HUES64 (cell line): Measurements from ENCODE around the gene UBXN4.
A peak's percentile ranks its signal among the peaks of the same experiment; 100 is the strongest.

Experiments
- H3K27ac ChIP-seq: 2 replicates; pipeline ENCODE4 v1.7.0; 2013; ENCODE audit warnings: low read depth, low read length, inconsistent platforms
- H3K27me3 ChIP-seq: 2 replicates; pipeline ENCODE4 v1.6.1; 2013; ENCODE audit warnings: mild to moderate bottlenecking, low read length; ENCODE audit not compliant: insufficient read depth
- H3K36me3 ChIP-seq: 2 replicates; pipeline ENCODE4 v1.6.1; 2013; ENCODE audit warnings: mild to moderate bottlenecking, low read length; ENCODE audit not compliant: insufficient read depth
- H3K4me1 ChIP-seq: 2 replicates; pipeline ENCODE4 v1.6.1; 2013; ENCODE audit warnings: mild to moderate bottlenecking, low read length, moderate library complexity; ENCODE audit not compliant: insufficient read depth
- H3K4me3 ChIP-seq: 2 replicates; pipeline ENCODE4 v1.5.1; 2013; ENCODE audit warnings: mild to moderate bottlenecking, low read length, moderate library complexity
- H3K9ac ChIP-seq: 2 replicates; pipeline ENCODE4 v1.6.1; 2013; ENCODE audit warnings: mild to moderate bottlenecking, low read depth, low read length
- H3K9me3 ChIP-seq: 2 replicates; pipeline ENCODE4 v1.6.1; 2013; ENCODE audit warnings: low read depth, low read length; ENCODE audit not compliant: insufficient read depth
- WGBS: fragments of 150-250, 120-280 bp; methylation state at CpG from one replicate; pipeline ENCODE4 v1.1.7; 2013; ENCODE audit warnings: missing lambda C conversion rate; 5-methylcytosine and 5-hydroxymethylcytosine counted together

The UBXN4 gene

GRCh38 chr2:135733045-135733444 lies 8.6 kb upstream of the UBXN4 start:
- Histone ChIP-seq H3K36me3 (no peaks in the 10 kb centered on the region), H3K9me3 (no peaks in the 10 kb centered on the region), H3K27ac (no peak overlapping the region), H3K4me1 (no peaks in the 10 kb centered on the region), H3K9ac (no peak overlapping the region), H3K4me3 (no peak overlapping the region), H3K27me3 (no peaks in the 10 kb centered on the region)
- WGBS = 90% methylated on average over 1 of the region's 2 CpGs

- no peak overlapping the region for H3K9ac ChIP-seq
- H3K27me3 ChIP-seq = no peaks in the 10 kb centered on the region
- WGBS = 96% methylated on average over 5 of the region's 5 CpGs
- H3K9me3 ChIP-seq = no peaks in the 10 kb centered on the region
- H3K4me3 ChIP-seq = no peak overlapping the region
- no peak overlapping the region for H3K27ac ChIP-seq
- no peaks in the 10 kb centered on the region for H3K36me3 ChIP-seq
- H3K4me1 ChIP-seq = no peaks in the 10 kb centered on the region
Observed at GRCh38 chr2:135736546-135736945, 5.1 kb upstream of the UBXN4 start.

GRCh38 chr2:135740206-135740605 lies 1.4 kb upstream of the UBXN4 start:
- no peak overlapping the region for H3K27ac ChIP-seq
- WGBS = 93% methylated on average over 3 of the region's 3 CpGs
- no peaks in the 10 kb centered on the region for H3K9me3 ChIP-seq
- no peaks in the 10 kb centered on the region for H3K27me3 ChIP-seq
- H3K4me1 ChIP-seq = peaks cover 17% of the 10 kb centered on the region
- H3K9ac ChIP-seq = no peak overlapping the region
- H3K36me3 ChIP-seq = peaks cover 4% of the 10 kb centered on the region
- no peak overlapping the region for H3K4me3 ChIP-seq

GRCh38 chr2:135741043-135741394 lies 636 bp upstream of the UBXN4 start:
- H3K36me3 ChIP-seq = peaks cover 9% of the 10 kb centered on the region
- H3K4me1 ChIP-seq = peaks cover 17% of the 10 kb centered on the region
- no peak overlapping the region for H3K27ac ChIP-seq
- H3K4me3 ChIP-seq = no peak overlapping the region
- no peaks in the 10 kb centered on the region for H3K27me3 ChIP-seq
- no peaks in the 10 kb centered on the region for H3K9me3 ChIP-seq
- 86% methylated on average over 11 of the region's 11 CpGs for WGBS
- no peak overlapping the region for H3K9ac ChIP-seq

GRCh38 chr2:135742325-135742757 lies 686 bp downstream of the UBXN4 start:
- no peaks in the 10 kb centered on the region for H3K9me3 ChIP-seq
- H3K36me3 ChIP-seq = peaks cover 15% of the 10 kb centered on the region
- WGBS = under 1% methylated on average over 34 of the region's 34 CpGs
- H3K4me1 ChIP-seq = peaks cover 17% of the 10 kb centered on the region
- peak overlapping the region; percentile 73 for H3K4me3 ChIP-seq
- peak overlapping the region; percentile 93 for H3K27ac ChIP-seq
- no peaks in the 10 kb centered on the region for H3K27me3 ChIP-seq
- H3K9ac ChIP-seq = peak overlapping the region; percentile 87

GRCh38 chr2:135743860-135744259 lies 2.2 kb downstream of the UBXN4 start:
- 93% methylated on average over 1 of the region's 1 CpG for WGBS
- Histone ChIP-seq H3K9me3 (no peaks in the 10 kb centered on the region), H3K4me1 (peaks cover 17% of the 10 kb centered on the region), H3K9ac (0 out of 2 replicates have a peak overlapping the region, but pooled peaks have one; percentile 36), H3K36me3 (peaks cover 29% of the 10 kb centered on the region), H3K4me3 (peak overlapping the region; percentile 73), H3K27ac (no peak overlapping the region), H3K27me3 (no peaks in the 10 kb centered on the region)

- Histone ChIP-seq H3K4me1 (peaks cover 17% of the 10 kb centered on the region), H3K9me3 (no peaks in the 10 kb centered on the region), H3K27ac (no peak overlapping the region), H3K9ac (no peak overlapping the region), H3K4me3 (peak overlapping the region; percentile 73), H3K27me3 (no peaks in the 10 kb centered on the region), H3K36me3 (peaks cover 39% of the 10 kb centered on the region)
- WGBS = 89% methylated on average over 5 of the region's 5 CpGs
Observed at GRCh38 chr2:135744760-135745314, 3.2 kb downstream of the UBXN4 start.

- WGBS = 100% methylated on average over 2 of the region's 4 CpGs
- Histone ChIP-seq H3K36me3 (peaks cover 45% of the 10 kb centered on the region), H3K9me3 (no peaks in the 10 kb centered on the region), H3K4me1 (peaks cover 17% of the 10 kb centered on the region), H3K27me3 (no peaks in the 10 kb centered on the region), H3K4me3 (no peak overlapping the region), H3K9ac (no peak overlapping the region), H3K27ac (no peak overlapping the region)
Observed at GRCh38 chr2:135745545-135745944, 3.9 kb downstream of the UBXN4 start.

GRCh38 chr2:135755573-135755972 lies 13.9 kb downstream of the UBXN4 start:
- WGBS = 99% methylated on average over 2 of the region's 2 CpGs
- Histone ChIP-seq H3K36me3 (peaks cover 89% of the 10 kb centered on the region), H3K27ac (no peak overlapping the region), H3K9me3 (peaks cover 16% of the 10 kb centered on the region; the same call in 1 of the 2 replicates), H3K4me3 (no peak overlapping the region), H3K4me1 (no peaks in the 10 kb centered on the region), H3K27me3 (no peaks in the 10 kb centered on the region), H3K9ac (no peak overlapping the region)

- Histone ChIP-seq H3K4me1 (no peaks in the 10 kb centered on the region), H3K9me3 (peaks cover 16% of the 10 kb centered on the region; the same call in 1 of the 2 replicates), H3K36me3 (peaks cover 95% of the 10 kb centered on the region), H3K9ac (no peak overlapping the region), H3K27ac (no peak overlapping the region), H3K27me3 (no peaks in the 10 kb centered on the region), H3K4me3 (no peak overlapping the region)
- whole genome bisulfite sequencing = 95% methylated on average over 1 of the region's 1 CpG
Observed at GRCh38 chr2:135756692-135757091, 15.0 kb downstream of the UBXN4 start.

GRCh38 chr2:135762022-135762421 lies 20.4 kb downstream of the UBXN4 start:
- H3K4me1 ChIP-seq = no peaks in the 10 kb centered on the region
- H3K27ac ChIP-seq = no peak overlapping the region
- no peak overlapping the region for H3K9ac ChIP-seq
- H3K27me3 ChIP-seq = no peaks in the 10 kb centered on the region
- H3K9me3 ChIP-seq = peaks cover 6% of the 10 kb centered on the region; the same call in 1 of the 2 replicates
- H3K36me3 ChIP-seq = peaks cover 97% of the 10 kb centered on the region
- no peak overlapping the region for H3K4me3 ChIP-seq

GRCh38 chr2:135762530-135762929 lies 20.9 kb downstream of the UBXN4 start:
- Histone ChIP-seq H3K4me1 (no peaks in the 10 kb centered on the region), H3K36me3 (peaks cover 97% of the 10 kb centered on the region), H3K9ac (no peak overlapping the region), H3K4me3 (no peak overlapping the region), H3K9me3 (0 out of 2 replicates have a peak, but pooled peaks cover under 1% of the 10 kb centered on the region), H3K27me3 (no peaks in the 10 kb centered on the region), H3K27ac (no peak overlapping the region)
- WGBS = 100% methylated on average over 1 of the region's 1 CpG
